Panc1 (cell line): ENCODE measurements around the gene MRC2.

Experiments
- POLR2AphosphoS5 ChIP-seq: IDR thresholded peaks from 2 replicates; pipeline ENCODE4 v1.6.1; 2012; ENCODE audit warnings: mild to moderate bottlenecking, low read depth, low read length, moderate library complexity
- TCF7L2 ChIP-seq: IDR thresholded peaks from 2 replicates; pipeline ENCODE4 v1.6.1; 2011; ENCODE audit warnings: mild to moderate bottlenecking, low read depth, low read length, inconsistent platforms
- TF ChIP-seq, protein P1 (sequence below): fragments of 450-650 bp; IDR thresholded peaks from 2 replicates; pipeline ENCODE4 v1.5.1; 2017; ENCODE audit warnings: mild to moderate bottlenecking
- TF ChIP-seq, protein P2 (sequence below), 2 experiments: IDR thresholded peaks; 2 replicates each; pipeline ENCODE4 v1.6.1; 2011 to 2012; ENCODE audit warnings: low read depth in 2 of 2, control low read depth in 1 of 2, low read length in 1 of 2, mild to moderate bottlenecking in 1 of 2, moderate library complexity in 1 of 2; ENCODE audit not compliant: insufficient read depth in 1 of 2

DNA sequence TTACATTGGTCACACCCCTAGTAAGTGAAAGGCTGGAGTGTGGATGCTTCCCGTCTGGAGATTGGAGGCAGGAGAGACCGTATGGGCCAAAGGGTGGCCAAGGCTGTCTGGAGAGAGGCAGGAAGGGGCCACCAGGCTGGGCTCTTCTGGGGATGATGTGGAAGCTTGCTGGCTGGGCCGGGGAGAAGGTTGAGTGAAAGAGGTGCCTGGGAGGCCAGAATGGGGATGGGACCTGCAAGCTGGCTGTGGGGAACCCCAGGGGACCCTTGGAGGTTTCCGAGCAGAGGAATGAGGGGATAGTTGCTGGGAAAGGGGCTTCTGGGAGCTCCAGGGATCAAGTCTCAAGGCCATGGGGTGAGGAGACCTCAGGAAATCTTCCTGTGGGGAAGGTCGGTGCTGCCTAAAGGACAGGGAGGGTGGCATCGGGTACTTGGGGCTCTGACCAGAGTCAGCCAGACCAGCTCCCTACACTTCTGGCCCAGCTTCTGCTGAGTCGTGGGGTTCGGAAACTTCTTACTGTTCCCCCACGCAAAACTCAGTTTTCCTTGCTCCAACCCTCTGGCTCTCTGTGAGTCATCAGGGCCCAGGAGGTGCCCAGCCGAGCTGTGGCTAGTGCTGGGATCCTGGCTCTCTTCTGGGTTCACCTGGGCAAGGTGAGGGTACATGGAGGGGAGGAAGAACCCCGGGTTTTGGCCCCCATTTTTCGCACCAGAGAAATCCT lies 3.1 kb downstream of the MRC2 start:
- TF ChIP-seq, protein P1, sequence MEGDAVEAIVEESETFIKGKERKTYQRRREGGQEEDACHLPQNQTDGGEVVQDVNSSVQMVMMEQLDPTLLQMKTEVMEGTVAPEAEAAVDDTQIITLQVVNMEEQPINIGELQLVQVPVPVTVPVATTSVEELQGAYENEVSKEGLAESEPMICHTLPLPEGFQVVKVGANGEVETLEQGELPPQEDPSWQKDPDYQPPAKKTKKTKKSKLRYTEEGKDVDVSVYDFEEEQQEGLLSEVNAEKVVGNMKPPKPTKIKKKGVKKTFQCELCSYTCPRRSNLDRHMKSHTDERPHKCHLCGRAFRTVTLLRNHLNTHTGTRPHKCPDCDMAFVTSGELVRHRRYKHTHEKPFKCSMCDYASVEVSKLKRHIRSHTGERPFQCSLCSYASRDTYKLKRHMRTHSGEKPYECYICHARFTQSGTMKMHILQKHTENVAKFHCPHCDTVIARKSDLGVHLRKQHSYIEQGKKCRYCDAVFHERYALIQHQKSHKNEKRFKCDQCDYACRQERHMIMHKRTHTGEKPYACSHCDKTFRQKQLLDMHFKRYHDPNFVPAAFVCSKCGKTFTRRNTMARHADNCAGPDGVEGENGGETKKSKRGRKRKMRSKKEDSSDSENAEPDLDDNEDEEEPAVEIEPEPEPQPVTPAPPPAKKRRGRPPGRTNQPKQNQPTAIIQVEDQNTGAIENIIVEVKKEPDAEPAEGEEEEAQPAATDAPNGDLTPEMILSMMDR: no peak
- TF ChIP-seq POLR2AphosphoS5 (no peak), TCF7L2 (no peak)
- TF ChIP-seq, protein P2, sequence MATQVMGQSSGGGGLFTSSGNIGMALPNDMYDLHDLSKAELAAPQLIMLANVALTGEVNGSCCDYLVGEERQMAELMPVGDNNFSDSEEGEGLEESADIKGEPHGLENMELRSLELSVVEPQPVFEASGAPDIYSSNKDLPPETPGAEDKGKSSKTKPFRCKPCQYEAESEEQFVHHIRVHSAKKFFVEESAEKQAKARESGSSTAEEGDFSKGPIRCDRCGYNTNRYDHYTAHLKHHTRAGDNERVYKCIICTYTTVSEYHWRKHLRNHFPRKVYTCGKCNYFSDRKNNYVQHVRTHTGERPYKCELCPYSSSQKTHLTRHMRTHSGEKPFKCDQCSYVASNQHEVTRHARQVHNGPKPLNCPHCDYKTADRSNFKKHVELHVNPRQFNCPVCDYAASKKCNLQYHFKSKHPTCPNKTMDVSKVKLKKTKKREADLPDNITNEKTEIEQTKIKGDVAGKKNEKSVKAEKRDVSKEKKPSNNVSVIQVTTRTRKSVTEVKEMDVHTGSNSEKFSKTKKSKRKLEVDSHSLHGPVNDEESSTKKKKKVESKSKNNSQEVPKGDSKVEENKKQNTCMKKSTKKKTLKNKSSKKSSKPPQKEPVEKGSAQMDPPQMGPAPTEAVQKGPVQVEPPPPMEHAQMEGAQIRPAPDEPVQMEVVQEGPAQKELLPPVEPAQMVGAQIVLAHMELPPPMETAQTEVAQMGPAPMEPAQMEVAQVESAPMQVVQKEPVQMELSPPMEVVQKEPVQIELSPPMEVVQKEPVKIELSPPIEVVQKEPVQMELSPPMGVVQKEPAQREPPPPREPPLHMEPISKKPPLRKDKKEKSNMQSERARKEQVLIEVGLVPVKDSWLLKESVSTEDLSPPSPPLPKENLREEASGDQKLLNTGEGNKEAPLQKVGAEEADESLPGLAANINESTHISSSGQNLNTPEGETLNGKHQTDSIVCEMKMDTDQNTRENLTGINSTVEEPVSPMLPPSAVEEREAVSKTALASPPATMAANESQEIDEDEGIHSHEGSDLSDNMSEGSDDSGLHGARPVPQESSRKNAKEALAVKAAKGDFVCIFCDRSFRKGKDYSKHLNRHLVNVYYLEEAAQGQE (IDR thresholded peaks at IDR 0.05; ENCODE audit: insufficient read depth in 1 of 2, low read depth in 2 of 2, low read length in 1 of 2): no peak
